Osteoblast (primary cell): Measurements from ENCODE around the gene ENHO. TPM values are rescaled to one million over a fixed set of nuclear protein-coding genes. Genes with fewer than 3 reads are reported as not detected.
A peak's percentile ranks its signal among the peaks of the same experiment; 100 is the strongest.

Experiments
- DNase-seq: peaks from one replicate; pipeline ENCODE4 v3.0.0; 2011; ENCODE audit warnings: low spot score, mixed read lengths; ENCODE audit not compliant: insufficient read length; ENCODE audit errors: missing footprints
- H2AFZ ChIP-seq: 2 replicates; pipeline ENCODE4 v1.6.0; 2011; ENCODE audit warnings: mild to moderate bottlenecking, low read length
- H3K27ac ChIP-seq: 2 replicates; pipeline ENCODE4 v1.5.1; 2011; ENCODE audit warnings: mild to moderate bottlenecking, low read depth, low read length, moderate library complexity
- H3K27me3 ChIP-seq: 2 replicates; pipeline ENCODE4 v1.6.0; 2012; ENCODE audit warnings: mild to moderate bottlenecking, control low read depth, inconsistent platforms, low read length, moderate library complexity; ENCODE audit not compliant: insufficient read depth
- H3K36me3 ChIP-seq: 2 replicates; pipeline ENCODE4 v1.5.1; 2011; ENCODE audit warnings: mild to moderate bottlenecking, low read length, control low read depth, moderate library complexity; ENCODE audit not compliant: insufficient read depth
- H3K4me1 ChIP-seq: 2 replicates; pipeline ENCODE4 v1.5.1; 2011; ENCODE audit warnings: mild to moderate bottlenecking, low read length, control low read depth, moderate library complexity; ENCODE audit not compliant: insufficient read depth
- H3K4me2 ChIP-seq: 2 replicates; pipeline ENCODE4 v1.6.0; 2011; ENCODE audit warnings: mild to moderate bottlenecking, low read length; ENCODE audit not compliant: insufficient read depth
- H3K4me3 ChIP-seq: fragments of 200-600 bp; sonication (generic); 3 replicates; pipeline ENCODE4 v1.5.1; 2012; ENCODE audit warnings: mild to moderate bottlenecking, low read length, inconsistent platforms; ENCODE audit not compliant: insufficient read depth
- H3K79me2 ChIP-seq: 2 replicates; pipeline ENCODE4 v1.6.0; 2012; ENCODE audit warnings: mild to moderate bottlenecking, low read length, control low read depth, inconsistent platforms; ENCODE audit not compliant: insufficient read depth
- H3K9me3 ChIP-seq: 2 replicates; pipeline ENCODE4 v1.5.1; 2011; ENCODE audit warnings: low read depth, low read length, control low read depth
- H4K20me1 ChIP-seq: 2 replicates; pipeline ENCODE4 v1.6.0; 2012; ENCODE audit warnings: mild to moderate bottlenecking, low read length, control low read depth; ENCODE audit not compliant: insufficient read depth
- total RNA-seq: library from RNA; depleted of rRNA; stranded (reverse); fragments of >200 nt; gene quantifications from 2 replicates; pipeline ENCODE4 v1.2.3, GENCODE V29; 2012
- TF ChIP-seq, protein P1 (sequence below): IDR thresholded peaks from 2 replicates; pipeline ENCODE4 v1.5.1; 2011; ENCODE audit warnings: mild to moderate bottlenecking, low read depth, low read length, moderate library complexity; ENCODE audit errors: extremely low read depth

Gene ENHO
- total RNA-seq, 1 donor = under 0.01 TPM

DNA sequence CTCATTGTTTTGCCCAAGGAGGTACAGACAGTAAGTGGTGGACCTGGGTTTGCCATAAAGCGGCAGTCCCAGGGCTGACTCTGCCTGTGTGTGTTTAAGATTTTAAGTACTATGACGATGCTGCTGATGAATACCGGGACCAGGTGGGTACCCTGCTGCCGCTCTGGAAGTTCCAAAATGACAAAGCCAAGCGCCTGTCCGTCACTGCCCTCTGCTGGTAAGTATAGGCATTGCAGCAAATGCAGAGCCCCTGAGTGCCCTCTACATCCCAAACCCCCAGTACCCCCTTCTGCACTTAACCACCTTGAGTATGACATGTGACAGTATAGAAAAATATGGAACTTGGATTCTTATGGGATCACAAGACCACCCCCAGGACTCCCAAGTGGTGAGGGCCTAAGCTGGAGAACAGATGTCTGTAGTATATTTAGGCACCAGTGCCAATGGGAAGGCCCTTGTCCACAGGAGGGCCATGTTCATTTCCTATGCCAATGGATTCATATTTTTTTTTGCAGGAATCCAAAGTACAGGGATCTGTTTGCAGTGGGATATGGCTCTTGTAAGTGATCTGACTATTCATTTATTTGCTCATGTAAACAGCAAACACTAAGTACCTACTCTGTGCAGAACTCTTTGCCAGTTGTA is 22.0 kb downstream of the ENHO start:
- H3K4me2 ChIP-seq = no peak overlapping the region
- no peaks in the 10 kb centered on the region for H4K20me1 ChIP-seq
- H3K79me2 ChIP-seq = no peaks in the 10 kb centered on the region
- DNase-seq = no peak
- H3K27ac ChIP-seq = no peak overlapping the region
- H3K27me3 ChIP-seq = peaks cover 18% of the 10 kb centered on the region
- H3K9me3 ChIP-seq = no peaks in the 10 kb centered on the region
- no peaks in the 10 kb centered on the region for H3K36me3 ChIP-seq
- H2AFZ ChIP-seq = no peak overlapping the region
- TF ChIP-seq, protein P1, sequence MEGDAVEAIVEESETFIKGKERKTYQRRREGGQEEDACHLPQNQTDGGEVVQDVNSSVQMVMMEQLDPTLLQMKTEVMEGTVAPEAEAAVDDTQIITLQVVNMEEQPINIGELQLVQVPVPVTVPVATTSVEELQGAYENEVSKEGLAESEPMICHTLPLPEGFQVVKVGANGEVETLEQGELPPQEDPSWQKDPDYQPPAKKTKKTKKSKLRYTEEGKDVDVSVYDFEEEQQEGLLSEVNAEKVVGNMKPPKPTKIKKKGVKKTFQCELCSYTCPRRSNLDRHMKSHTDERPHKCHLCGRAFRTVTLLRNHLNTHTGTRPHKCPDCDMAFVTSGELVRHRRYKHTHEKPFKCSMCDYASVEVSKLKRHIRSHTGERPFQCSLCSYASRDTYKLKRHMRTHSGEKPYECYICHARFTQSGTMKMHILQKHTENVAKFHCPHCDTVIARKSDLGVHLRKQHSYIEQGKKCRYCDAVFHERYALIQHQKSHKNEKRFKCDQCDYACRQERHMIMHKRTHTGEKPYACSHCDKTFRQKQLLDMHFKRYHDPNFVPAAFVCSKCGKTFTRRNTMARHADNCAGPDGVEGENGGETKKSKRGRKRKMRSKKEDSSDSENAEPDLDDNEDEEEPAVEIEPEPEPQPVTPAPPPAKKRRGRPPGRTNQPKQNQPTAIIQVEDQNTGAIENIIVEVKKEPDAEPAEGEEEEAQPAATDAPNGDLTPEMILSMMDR = peak; percentile 99
- no peak overlapping the region for H3K4me3 ChIP-seq
- peaks cover 6% of the 10 kb centered on the region for H3K4me1 ChIP-seq

DNA sequence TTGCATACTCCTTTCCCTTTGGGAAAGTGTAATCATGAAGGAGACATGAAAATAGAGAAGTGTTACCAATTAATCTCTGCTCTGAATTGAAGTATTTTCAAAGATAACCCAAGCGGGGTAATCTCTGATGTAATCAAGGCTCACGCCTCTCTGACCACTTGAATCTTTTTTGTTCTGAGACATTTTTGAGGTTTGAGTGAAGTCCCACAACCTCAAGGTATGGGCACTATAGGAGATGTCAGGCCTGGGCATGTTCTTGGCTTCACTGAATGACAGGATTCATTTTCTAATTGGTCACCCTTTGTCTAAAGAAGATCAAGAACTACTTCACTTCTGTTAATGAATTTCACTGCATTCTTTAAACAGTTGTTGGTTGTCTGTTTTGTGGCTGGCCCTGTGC is 23.7 kb downstream of the ENHO start:
- no peak overlapping the region for H2AFZ ChIP-seq
- no peaks in the 10 kb centered on the region for H3K36me3 ChIP-seq
- no peaks in the 10 kb centered on the region for H4K20me1 ChIP-seq
- peaks cover 6% of the 10 kb centered on the region for H3K4me1 ChIP-seq
- no peak overlapping the region for H3K4me3 ChIP-seq
- no peaks in the 10 kb centered on the region for H3K9me3 ChIP-seq
- peaks cover 18% of the 10 kb centered on the region for H3K27me3 ChIP-seq
- TF ChIP-seq, protein P1 = no peak
- DNase-seq = no peak
- no peak overlapping the region for H3K4me2 ChIP-seq
- H3K79me2 ChIP-seq = no peaks in the 10 kb centered on the region
- no peak overlapping the region for H3K27ac ChIP-seq

DNA sequence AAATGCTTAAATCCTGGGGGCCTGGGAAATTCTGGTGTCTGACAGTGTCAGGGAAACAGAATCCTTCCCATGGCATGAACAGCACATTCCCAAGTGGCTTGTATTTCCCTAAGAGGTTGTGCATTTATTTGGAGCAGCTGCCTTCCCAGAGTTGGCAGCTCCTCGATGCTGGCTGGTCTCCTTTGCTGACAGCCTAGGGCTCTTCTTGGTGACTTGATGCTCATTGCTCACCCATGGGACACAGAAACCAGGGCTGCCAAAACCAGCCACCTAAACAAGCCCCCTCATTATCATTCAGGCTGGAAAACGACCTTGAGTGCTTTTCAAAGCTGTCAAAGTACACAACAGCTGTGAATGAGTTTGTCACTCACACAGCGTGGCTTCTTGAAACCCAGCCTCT is 24.2 kb downstream of the ENHO start:
- H3K27ac ChIP-seq = no peak overlapping the region
- no peaks in the 10 kb centered on the region for H3K9me3 ChIP-seq
- H3K36me3 ChIP-seq = no peaks in the 10 kb centered on the region
- no peak overlapping the region for H3K4me2 ChIP-seq
- peaks cover 13% of the 10 kb centered on the region for H3K27me3 ChIP-seq
- H3K4me1 ChIP-seq = peaks cover 6% of the 10 kb centered on the region
- no peak overlapping the region for H3K4me3 ChIP-seq
- TF ChIP-seq, protein P1 = no peak
- no peaks in the 10 kb centered on the region for H3K79me2 ChIP-seq
- H2AFZ ChIP-seq = no peak overlapping the region
- H4K20me1 ChIP-seq = no peaks in the 10 kb centered on the region
- no peak for DNase-seq

DNA sequence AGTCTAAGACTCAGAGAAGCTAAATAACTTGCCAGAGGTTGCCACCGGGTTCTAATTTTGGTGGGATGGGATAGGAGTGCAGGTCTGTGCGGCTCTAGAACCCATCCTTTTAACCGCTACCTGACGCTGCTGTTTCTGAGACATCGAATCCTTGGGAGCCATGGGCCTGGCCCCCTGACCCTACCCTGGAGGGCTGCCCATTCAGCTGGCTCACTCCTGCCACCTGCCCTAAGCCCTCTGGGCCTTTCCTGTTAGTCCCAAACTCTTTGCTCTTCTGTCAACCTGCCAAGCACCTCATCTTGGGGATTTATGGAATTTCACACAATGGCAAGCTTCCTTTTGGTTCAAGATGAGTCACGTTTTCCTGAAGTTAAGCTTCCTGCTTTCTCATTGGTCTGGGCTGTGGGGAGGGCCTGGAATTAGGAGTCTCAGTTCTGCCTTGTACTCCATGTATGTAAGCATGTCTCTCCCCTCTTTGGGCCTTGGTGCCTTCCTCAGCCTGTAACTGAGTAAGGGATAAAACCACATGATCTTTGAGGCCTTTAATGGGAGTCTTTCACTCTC is 26.6 kb downstream of the ENHO start:
- no peak overlapping the region for H3K4me2 ChIP-seq
- H3K4me1 ChIP-seq = no peaks in the 10 kb centered on the region
- no peak for DNase-seq
- no peak overlapping the region for H2AFZ ChIP-seq
- H3K36me3 ChIP-seq = no peaks in the 10 kb centered on the region
- no peaks in the 10 kb centered on the region for H3K79me2 ChIP-seq
- H4K20me1 ChIP-seq = no peaks in the 10 kb centered on the region
- peaks cover 11% of the 10 kb centered on the region for H3K27me3 ChIP-seq
- H3K27ac ChIP-seq = no peak overlapping the region
- no peak overlapping the region for H3K4me3 ChIP-seq
- no peaks in the 10 kb centered on the region for H3K9me3 ChIP-seq
- TF ChIP-seq, protein P1 = no peak
